Astrocyte of the cerebellum (primary cell): ENCODE results near the gene RNF148.

Experiments used
- DNase-seq: peaks from one replicate; pipeline ENCODE4 v3.0.0-alpha.2; 2011; ENCODE audit warnings: low read depth
- H3K4me3 ChIP-seq: 2 replicates; pipeline ENCODE4 v1.5.1; 2011; ENCODE audit warnings: mild to moderate bottlenecking, low read depth, low read length, moderate library complexity
- in situ Hi-C: cut with HindIII; loops from 2 replicates; pipeline ENCODE4 v1.10.0; 2017; ENCODE audit warnings: low sequenced_read_pairs
- TF ChIP-seq, protein P1 (sequence below): IDR thresholded peaks from 2 replicates; pipeline ENCODE4 v1.5.1; 2012; ENCODE audit warnings: low read length, low read depth, moderate library complexity, mild to moderate bottlenecking; ENCODE audit errors: missing control alignments

RNF148 gene

DNA sequence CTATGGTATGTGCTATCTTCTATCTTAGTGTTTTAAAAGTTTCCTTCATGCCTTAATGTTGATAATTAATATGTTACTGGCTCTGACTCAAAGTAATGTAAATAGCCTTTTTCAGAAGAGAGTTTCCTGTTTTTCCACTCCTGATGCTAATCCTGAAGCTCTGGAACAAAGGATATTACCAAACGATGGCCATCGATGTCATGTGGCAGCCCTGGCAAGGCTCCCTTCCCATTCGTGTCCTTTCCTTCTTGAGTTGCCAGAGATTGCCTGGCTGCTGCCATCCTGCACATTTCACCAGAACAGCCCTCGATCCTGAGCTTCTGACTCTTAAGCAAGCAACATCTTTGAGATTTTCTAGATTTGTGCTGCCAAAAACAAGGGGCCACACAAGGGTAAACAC is 49.8 kb downstream of the RNF148 start:
- TF ChIP-seq, protein P1, sequence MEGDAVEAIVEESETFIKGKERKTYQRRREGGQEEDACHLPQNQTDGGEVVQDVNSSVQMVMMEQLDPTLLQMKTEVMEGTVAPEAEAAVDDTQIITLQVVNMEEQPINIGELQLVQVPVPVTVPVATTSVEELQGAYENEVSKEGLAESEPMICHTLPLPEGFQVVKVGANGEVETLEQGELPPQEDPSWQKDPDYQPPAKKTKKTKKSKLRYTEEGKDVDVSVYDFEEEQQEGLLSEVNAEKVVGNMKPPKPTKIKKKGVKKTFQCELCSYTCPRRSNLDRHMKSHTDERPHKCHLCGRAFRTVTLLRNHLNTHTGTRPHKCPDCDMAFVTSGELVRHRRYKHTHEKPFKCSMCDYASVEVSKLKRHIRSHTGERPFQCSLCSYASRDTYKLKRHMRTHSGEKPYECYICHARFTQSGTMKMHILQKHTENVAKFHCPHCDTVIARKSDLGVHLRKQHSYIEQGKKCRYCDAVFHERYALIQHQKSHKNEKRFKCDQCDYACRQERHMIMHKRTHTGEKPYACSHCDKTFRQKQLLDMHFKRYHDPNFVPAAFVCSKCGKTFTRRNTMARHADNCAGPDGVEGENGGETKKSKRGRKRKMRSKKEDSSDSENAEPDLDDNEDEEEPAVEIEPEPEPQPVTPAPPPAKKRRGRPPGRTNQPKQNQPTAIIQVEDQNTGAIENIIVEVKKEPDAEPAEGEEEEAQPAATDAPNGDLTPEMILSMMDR, result no peak
- DNase-seq, result no peak
- no peak overlapping the region for H3K4me3 ChIP-seq
- in situ Hi-C loops, result no loop called here
